GM12875 (cell line): ENCODE results near the gene ALOX5.

Experiments
- H3K4me3 ChIP-seq: one replicate; pipeline ENCODE4 v1.5.1; 2011; ENCODE audit warnings: low read depth, low read length, control low read depth
- CTCF ChIP-seq: IDR thresholded peaks from 2 replicates; pipeline ENCODE4 v1.5.1; 2011; ENCODE audit warnings: low read depth, mild to moderate bottlenecking, control low read depth, inconsistent platforms, low read length, moderate library complexity, borderline replicate concordance; ENCODE audit not compliant: insufficient read depth

The ALOX5 gene

GRCh38 chr10:45483002-45483401, 109.0 kb downstream of the ALOX5 start:
- no peak overlapping the region for H3K4me3 ChIP-seq
- TF ChIP-seq CTCF, result no peak

GRCh38 chr10:45487735-45488134, 113.7 kb downstream of the ALOX5 start:
- no peak overlapping the region for H3K4me3 ChIP-seq
- TF ChIP-seq CTCF, result no peak

- no peak for TF ChIP-seq CTCF
- H3K4me3 ChIP-seq, result no peak overlapping the region
These were observed 114.3 kb downstream of the ALOX5 start for GRCh38 chr10:45488365-45488764.

DNA sequence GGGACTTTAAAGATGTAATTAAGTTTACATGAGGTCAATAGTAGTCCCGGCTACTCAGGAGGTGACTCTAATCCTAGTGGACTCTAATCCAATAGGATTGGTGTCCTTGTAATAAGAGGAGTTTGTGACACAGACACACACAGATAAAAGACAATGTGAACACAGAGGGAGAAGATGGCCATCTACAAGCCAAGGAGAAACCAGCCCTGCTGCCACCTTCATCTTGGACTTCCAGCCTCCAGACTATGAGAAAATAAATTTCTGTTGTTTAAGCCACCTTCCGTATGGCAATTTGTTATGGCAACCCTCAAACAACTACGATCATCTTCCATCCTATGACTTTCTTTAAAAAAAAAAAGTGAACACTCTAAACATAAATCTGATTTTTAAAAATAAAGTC, 116.3 kb downstream of the ALOX5 start:
- no peak for TF ChIP-seq CTCF
- H3K4me3 ChIP-seq, result no peak overlapping the region

DNA sequence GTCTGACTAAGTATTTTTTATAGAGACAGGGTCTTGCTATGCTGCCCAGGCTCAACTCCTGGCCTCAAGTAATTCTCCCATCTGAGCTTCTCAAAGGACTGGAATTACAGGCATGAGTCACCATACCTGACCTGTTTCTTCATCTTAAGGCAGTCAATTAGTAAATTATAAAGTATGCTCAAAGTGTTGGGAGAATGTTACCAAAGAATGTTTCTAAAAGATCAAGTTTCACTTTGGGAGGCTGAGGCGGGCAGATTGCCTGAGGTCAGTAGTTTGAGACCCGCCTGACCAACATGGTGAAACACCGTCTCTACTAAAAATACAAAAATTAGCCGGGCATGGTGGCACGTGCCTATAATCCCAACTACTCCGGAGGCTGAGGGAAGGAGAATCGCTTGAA, 117.0 kb downstream of the ALOX5 start:
- no peak for TF ChIP-seq CTCF

More for the DNA sequence above, 117.0 kb downstream of the ALOX5 start:
- H3K4me3 ChIP-seq, result no peak overlapping the region
